Suprapubic skin (tissue), 4 donors: ENCODE measurements around the gene ATP1A4. TPM values are rescaled to one million over a fixed set of nuclear protein-coding genes. Genes with fewer than 3 reads are reported as not detected.

Source experiments
- DNase-seq, 2 donors: peaks; one replicate each; pipeline ENCODE4 v3.0.0-alpha.2; 2019; ENCODE audit warnings: low spot score in 2 of 2
- H3K27ac ChIP-seq: fragments of 200-600 bp; sonication (generic); one replicate; pipeline ENCODE4 v1.5.1; 2019
- H3K27me3 ChIP-seq: fragments of 200-600 bp; sonication (generic); one replicate; pipeline ENCODE4 v1.5.1; 2019
- H3K36me3 ChIP-seq: fragments of 200-600 bp; sonication (generic); one replicate; pipeline ENCODE4 v1.5.1; 2019
- H3K4me1 ChIP-seq: fragments of 200-600 bp; sonication (generic); one replicate; pipeline ENCODE4 v1.5.1; 2019
- H3K4me3 ChIP-seq: fragments of 200-600 bp; sonication (generic); one replicate; pipeline ENCODE4 v1.5.1; 2019; ENCODE audit warnings: mild to moderate bottlenecking
- H3K9me3 ChIP-seq: fragments of 200-600 bp; sonication (generic); one replicate; pipeline ENCODE4 v1.5.1; 2019
- CTCF ChIP-seq, 2 donors: fragments of 200-600 bp in 1 of 2; fragments of 450-650 bp in 1 of 2; sonication (generic) in 1 of 2; IDR thresholded peaks; one replicate each; pipeline ENCODE4 v1.5.1; 2016 to 2019; ENCODE audit warnings: antibody characterized with exemption in 2 of 2, mild to moderate bottlenecking in 1 of 2, moderate library complexity in 1 of 2
- EP300 ChIP-seq: sonication (generic); formaldehyde crosslinking; IDR thresholded peaks from one replicate; pipeline ENCODE4 v1.6.1; 2017; ENCODE audit warnings: antibody characterized with exemption
- POLR2A ChIP-seq, 2 donors: fragments of 450-650 bp; IDR thresholded peaks; one replicate each; pipeline ENCODE4 v1.6.1; 2017; ENCODE audit warnings: antibody characterized with exemption in 2 of 2, mild to moderate bottlenecking in 2 of 2, moderate library complexity in 2 of 2
- POLR2AphosphoS5 ChIP-seq, 3 donors: sonication (generic); formaldehyde crosslinking; IDR thresholded peaks; one replicate each; pipeline ENCODE4 v1.6.1; 2017; ENCODE audit warnings: antibody characterized with exemption in 3 of 3
- WGBS: methylation state at CpG from one replicate; pipeline ENCODE4 v1.1.5; 2018; 5-methylcytosine and 5-hydroxymethylcytosine counted together
- total RNA-seq, 4 donors: library from RNA; depleted of rRNA; stranded (reverse); fragments of >200 nt; gene quantifications; one replicate each; pipeline ENCODE4 v1.1.0, GENCODE V29; 2016

Gene ATP1A4
- total RNA-seq, 4 donors from 2014 or later: not detected

DNA sequence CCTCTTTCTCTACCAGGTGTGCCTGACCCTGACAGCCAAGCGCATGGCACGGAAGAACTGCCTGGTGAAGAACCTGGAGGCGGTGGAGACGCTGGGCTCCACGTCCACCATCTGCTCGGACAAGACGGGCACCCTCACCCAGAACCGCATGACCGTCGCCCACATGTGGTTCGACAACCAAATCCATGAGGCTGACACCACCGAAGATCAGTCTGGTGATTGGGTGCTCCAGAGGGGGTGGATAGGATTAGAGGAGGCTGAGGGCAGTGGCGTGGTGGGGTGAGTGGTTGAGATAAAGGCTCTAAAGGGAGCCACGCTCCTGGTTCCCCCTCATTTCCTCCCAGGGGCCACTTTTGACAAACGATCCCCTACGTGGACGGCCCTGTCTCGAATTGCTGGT, 22.8 kb upstream of the ATP1A4 start:
- H3K27ac ChIP-seq: no peak overlapping the region
- H3K27me3 ChIP-seq: no peaks in the 10 kb centered on the region
- no peak for TF ChIP-seq POLR2AphosphoS5 (IDR thresholded peaks at IDR 0.05)
- no peak for TF ChIP-seq POLR2A (IDR thresholded peaks at IDR 0.05)
- no peak for TF ChIP-seq EP300
- no peak for TF ChIP-seq CTCF (IDR thresholded peaks at IDR 0.05)
- 95% methylated on average over 16 of the region's 18 CpGs for WGBS
- DNase-seq: no peak
- H3K9me3 ChIP-seq: no peaks in the 10 kb centered on the region
- H3K36me3 ChIP-seq: no peaks in the 10 kb centered on the region
- peaks cover 21% of the 10 kb centered on the region for H3K4me1 ChIP-seq
- H3K4me3 ChIP-seq: no peak overlapping the region

DNA sequence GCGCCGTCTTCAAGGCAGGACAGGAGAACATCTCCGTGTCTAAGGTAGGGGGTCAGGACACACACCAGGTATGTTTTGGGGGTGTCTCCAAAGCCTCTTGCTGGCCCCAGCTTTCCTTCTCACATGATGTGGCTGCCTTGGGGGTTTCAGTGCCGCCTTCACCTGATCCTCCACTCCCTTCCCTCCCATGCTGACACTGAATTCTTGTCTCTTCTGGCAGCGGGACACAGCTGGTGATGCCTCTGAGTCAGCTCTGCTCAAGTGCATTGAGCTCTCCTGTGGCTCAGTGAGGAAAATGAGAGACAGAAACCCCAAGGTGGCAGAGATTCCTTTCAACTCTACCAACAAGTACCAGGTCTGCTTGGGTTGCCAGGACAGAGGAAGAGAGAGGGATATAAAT, 22.4 kb upstream of the ATP1A4 start:
- TF ChIP-seq POLR2AphosphoS5 (IDR thresholded peaks at IDR 0.05) (no peak), EP300 (no peak), POLR2A (IDR thresholded peaks at IDR 0.05) (no peak)
- Histone ChIP-seq H3K36me3 (no peaks in the 10 kb centered on the region), H3K9me3 (no peaks in the 10 kb centered on the region), H3K4me1 (peaks cover 17% of the 10 kb centered on the region), H3K4me3 (no peak overlapping the region), H3K27me3 (no peaks in the 10 kb centered on the region), H3K27ac (no peak overlapping the region)
- 88% methylated on average over 5 of the region's 5 CpGs for WGBS
- no peak for DNase-seq

GRCh38 chr1:160129558-160129957, 21.8 kb upstream of the ATP1A4 start:
- WGBS: 83% methylated on average over 3 of the region's 3 CpGs

DNA sequence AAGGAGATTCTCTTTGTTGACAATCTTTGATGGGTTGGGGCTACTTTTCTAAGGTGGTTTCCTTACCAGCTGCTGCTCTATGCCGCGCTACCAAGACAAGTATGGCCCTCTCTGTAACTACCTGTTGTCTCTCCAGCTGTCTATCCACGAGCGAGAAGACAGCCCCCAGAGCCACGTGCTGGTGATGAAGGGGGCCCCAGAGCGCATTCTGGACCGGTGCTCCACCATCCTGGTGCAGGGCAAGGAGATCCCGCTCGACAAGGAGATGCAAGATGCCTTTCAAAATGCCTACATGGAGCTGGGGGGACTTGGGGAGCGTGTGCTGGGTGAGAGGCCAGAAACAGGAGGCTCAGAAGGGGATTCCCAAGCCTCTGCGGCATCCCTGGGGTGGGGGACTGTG, 21.4 kb upstream of the ATP1A4 start:
- Histone ChIP-seq H3K27ac (no peak overlapping the region), H3K4me1 (peaks cover 10% of the 10 kb centered on the region), H3K9me3 (no peaks in the 10 kb centered on the region), H3K36me3 (no peaks in the 10 kb centered on the region), H3K27me3 (no peaks in the 10 kb centered on the region), H3K4me3 (no peak overlapping the region)
- DNase-seq: no peak
- no peak for TF ChIP-seq POLR2AphosphoS5 (IDR thresholded peaks at IDR 0.05)
- TF ChIP-seq EP300: no peak
- no peak for TF ChIP-seq POLR2A (IDR thresholded peaks at IDR 0.05)
- TF ChIP-seq CTCF (IDR thresholded peaks at IDR 0.05): no peak
- WGBS: 86% methylated on average over 2 of the region's 11 CpGs

More at GRCh38 chr1:160129558-160129957, 21.8 kb upstream of the ATP1A4 start:
- H3K36me3 ChIP-seq: no peaks in the 10 kb centered on the region
- H3K27ac ChIP-seq: no peak overlapping the region
- no peak overlapping the region for H3K4me3 ChIP-seq
- peaks cover 14% of the 10 kb centered on the region for H3K4me1 ChIP-seq
- no peaks in the 10 kb centered on the region for H3K27me3 ChIP-seq
- H3K9me3 ChIP-seq: no peaks in the 10 kb centered on the region
- DNase-seq: no peak
- TF ChIP-seq CTCF (IDR thresholded peaks at IDR 0.05) (no peak), POLR2A (IDR thresholded peaks at IDR 0.05) (no peak), POLR2AphosphoS5 (IDR thresholded peaks at IDR 0.05) (no peak), EP300 (no peak)

DNA sequence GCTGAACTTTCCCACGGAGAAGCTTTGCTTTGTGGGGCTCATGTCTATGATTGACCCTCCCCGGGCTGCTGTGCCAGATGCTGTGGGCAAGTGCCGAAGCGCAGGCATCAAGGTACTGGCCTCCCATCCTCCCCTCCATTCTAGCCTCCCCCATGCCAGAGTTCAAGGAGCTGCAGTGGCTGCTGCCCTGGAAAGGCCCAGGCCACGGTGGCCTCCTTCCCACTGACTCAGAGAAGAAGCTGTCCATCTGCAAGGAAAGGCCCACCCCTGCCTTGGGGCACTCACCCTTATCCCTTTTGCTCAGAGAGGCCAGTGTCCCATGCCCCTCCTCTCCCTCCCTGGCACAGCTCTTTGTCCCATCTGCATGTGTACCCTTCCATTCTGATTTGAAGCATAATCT, 20.9 kb upstream of the ATP1A4 start:
- TF ChIP-seq EP300 (no peak), POLR2AphosphoS5 (IDR thresholded peaks at IDR 0.05) (no peak), POLR2A (IDR thresholded peaks at IDR 0.05) (no peak), CTCF (IDR thresholded peaks at IDR 0.05) (no peak)
- H3K4me1 ChIP-seq: peaks cover 5% of the 10 kb centered on the region
- DNase-seq: no peak
- 87% methylated on average over 5 of the region's 5 CpGs for WGBS
- H3K36me3 ChIP-seq: no peaks in the 10 kb centered on the region
- no peaks in the 10 kb centered on the region for H3K9me3 ChIP-seq
- no peak overlapping the region for H3K27ac ChIP-seq
- H3K27me3 ChIP-seq: no peaks in the 10 kb centered on the region
- no peak overlapping the region for H3K4me3 ChIP-seq

GRCh38 chr1:160130939-160131338, 20.5 kb upstream of the ATP1A4 start:
- Histone ChIP-seq H3K36me3 (no peaks in the 10 kb centered on the region), H3K27me3 (no peaks in the 10 kb centered on the region), H3K4me1 (peaks cover 4% of the 10 kb centered on the region), H3K4me3 (no peak overlapping the region), H3K27ac (peak overlapping the region; percentile 36), H3K9me3 (no peaks in the 10 kb centered on the region)
- no peak for TF ChIP-seq EP300
- TF ChIP-seq CTCF (IDR thresholded peaks at IDR 0.05): no peak
- no peak for TF ChIP-seq POLR2A (IDR thresholded peaks at IDR 0.05)
- TF ChIP-seq POLR2AphosphoS5 (IDR thresholded peaks at IDR 0.05): no peak
- 96% methylated on average over 1 of the region's 1 CpG for WGBS
- DNase-seq: no peak
